Spinal cord (tissue), 10 donors: ENCODE data around the gene SEC61B. TPM values are rescaled to one million over a fixed set of nuclear protein-coding genes. Genes with fewer than 3 reads are reported as not detected.
A peak's percentile ranks its signal among the peaks of the same experiment; 100 is the strongest.

Experiments used
- DNase-seq, 6 donors: peaks; one replicate each; pipeline versions ENCODE4 v3.0.0 to v3.0.0-alpha.2; 2013 to 2015; ENCODE audit warnings: low spot score in 6 of 6, low read depth in 4 of 6
- H3K27ac ChIP-seq: one replicate; pipeline ENCODE4 v1.5.1; 2013; ENCODE audit warnings: low read depth, low read length, control low read depth
- H3K27me3 ChIP-seq: one replicate; pipeline ENCODE4 v1.6.1; 2013; ENCODE audit warnings: low read length; ENCODE audit not compliant: control insufficient read depth, insufficient read depth
- H3K36me3 ChIP-seq: one replicate; pipeline ENCODE4 v1.6.1; 2013; ENCODE audit warnings: low read length; ENCODE audit not compliant: control insufficient read depth, insufficient read depth
- H3K4me1 ChIP-seq: one replicate; pipeline ENCODE4 v1.6.1; 2013; ENCODE audit warnings: low read length; ENCODE audit not compliant: control insufficient read depth, insufficient read depth
- H3K4me3 ChIP-seq: one replicate; pipeline ENCODE4 v1.5.1; 2013; ENCODE audit warnings: low read depth, low read length, control low read depth
- H3K9me3 ChIP-seq: one replicate; pipeline ENCODE4 v1.6.1; 2013; ENCODE audit warnings: low read length; ENCODE audit not compliant: control insufficient read depth, insufficient read depth
- WGBS: methylation state at CpG from one replicate; pipeline ENCODE4 v1.1.5; 2013; ENCODE audit warnings: missing lambda C conversion rate; ENCODE audit not compliant: insufficient coverage; 5-methylcytosine and 5-hydroxymethylcytosine counted together
- long read RNA-seq, 4 donors: transcript quantifications; one replicate each; lab custom pipeline, GENCODE V29; 2026
- polyA plus RNA-seq, 2 donors: library from polyadenylated mRNA; unstranded; fragments of 120-200 nt; gene quantifications; one replicate each; pipeline ENCODE4 v1.2.1, GENCODE V29; 2013; ENCODE audit not compliant: insufficient read length in 2 of 2
- total RNA-seq, 2 donors: library from RNA; depleted of rRNA in 1 of 2; stranded (reverse); fragments of 120-200 nt in 1 of 2; fragments of >200 nt in 1 of 2; gene quantifications; one replicate each; pipeline versions ENCODE4 v1.2.3 to v1.2.4, GENCODE V29; 2013 to 2014
- donor health status: healthy.

Gene SEC61B
- total RNA-seq (100 to 1,000 TPM in 1 of 2 donors, 10 to 100 TPM in 1; 39.6 to 168 TPM), polyA plus RNA-seq (100 to 1,000 TPM; 125 to 134 TPM)
- long read RNA-seq, donor 1, transcript SEC61B-201 (4 exons, 545 nt) = major isoform, 190 of 209 reads
- long read RNA-seq, donor 1, partial matches to known transcripts = 16 of 209 reads
- long read RNA-seq, donor 1, other reads (novel, unspliced or antisense) = 0 of 209 reads
- long read RNA-seq, donor 2, transcript SEC61B-201 (4 exons, 545 nt) = major isoform, 68 of 75 reads
- long read RNA-seq, donor 2, partial matches to known transcripts = 5 of 75 reads
- long read RNA-seq, donor 2, other reads (novel, unspliced or antisense) = 0 of 75 reads
- long read RNA-seq, donor 3, transcript SEC61B-201 (4 exons, 545 nt) = major isoform, 100 of 109 reads
- long read RNA-seq, donor 3, partial matches to known transcripts = 7 of 109 reads
- long read RNA-seq, donor 3, other reads (novel, unspliced or antisense) = 0 of 109 reads
- long read RNA-seq, donor 4, transcript SEC61B-201 (4 exons, 545 nt) = major isoform, 295 of 343 reads
- long read RNA-seq, donor 4, partial matches to known transcripts = 47 of 343 reads
- long read RNA-seq, donor 4, other reads (novel, unspliced or antisense) = 0 of 343 reads

DNA sequence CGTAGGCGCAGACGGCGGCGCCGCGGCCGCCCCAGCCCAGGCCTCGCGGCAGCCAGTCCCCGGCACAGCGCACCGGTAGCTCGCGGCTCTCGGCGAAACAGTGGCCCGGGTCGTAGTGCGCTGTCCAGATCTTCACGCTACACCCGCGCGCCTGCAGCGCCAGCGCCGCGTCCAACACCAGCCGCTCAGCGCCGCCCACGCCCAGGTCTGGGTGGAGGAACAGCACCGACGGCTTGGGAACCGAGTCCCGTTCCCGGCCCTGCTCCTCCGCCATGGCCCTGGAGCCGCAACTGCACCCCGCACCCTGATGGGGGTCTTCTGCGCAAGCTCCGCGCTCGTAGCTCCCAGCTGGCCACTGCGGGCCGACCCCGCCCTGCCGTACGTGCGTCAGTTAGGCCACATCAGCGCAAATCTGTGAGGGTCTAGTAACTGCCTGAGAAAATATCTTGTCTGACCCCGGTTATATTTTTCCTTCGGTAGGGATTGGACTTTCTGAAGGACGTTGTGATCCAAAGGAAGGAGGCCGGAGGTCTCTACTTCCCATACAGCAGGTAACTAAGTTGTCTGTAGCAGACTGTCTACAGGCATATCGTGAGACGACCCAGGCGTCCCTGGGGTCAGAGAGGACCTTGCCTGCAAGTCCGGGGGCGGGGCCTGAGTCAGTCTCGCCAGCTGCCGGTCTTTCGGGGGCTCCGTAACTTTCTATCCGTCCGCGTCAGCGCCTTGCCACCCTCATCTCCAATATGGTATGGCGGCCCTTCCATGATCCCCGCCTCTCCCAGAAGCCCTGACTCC, at the start of gene SEC61B, which contains the start of gene ALG2:
TSS of gene SEC61B (plus strand) at position 662 of the 795 bp plus-strand sequence. CDS start at position 744, 82 bp downstream.
TSS of gene ALG2 (minus strand) at position 322 of the 795 bp plus-strand sequence. CDS start at position 274, 48 bp downstream.
- H3K27ac ChIP-seq = peak within 1 kb of the TSS; percentile 98
- peaks cover 3% of the 10 kb centered on the region for H3K36me3 ChIP-seq
- peak within 1 kb of the TSS; percentile 88 for H3K4me3 ChIP-seq
- H3K9me3 ChIP-seq = no peaks in the 10 kb centered on the region
- WGBS = under 1% methylated on average over 68 of the region's 70 CpGs
- DNase-seq = peak; percentile 86 to 99 (median 93)
- peaks cover 11% of the 10 kb centered on the region for H3K4me1 ChIP-seq
- no peaks in the 10 kb centered on the region for H3K27me3 ChIP-seq

DNA sequence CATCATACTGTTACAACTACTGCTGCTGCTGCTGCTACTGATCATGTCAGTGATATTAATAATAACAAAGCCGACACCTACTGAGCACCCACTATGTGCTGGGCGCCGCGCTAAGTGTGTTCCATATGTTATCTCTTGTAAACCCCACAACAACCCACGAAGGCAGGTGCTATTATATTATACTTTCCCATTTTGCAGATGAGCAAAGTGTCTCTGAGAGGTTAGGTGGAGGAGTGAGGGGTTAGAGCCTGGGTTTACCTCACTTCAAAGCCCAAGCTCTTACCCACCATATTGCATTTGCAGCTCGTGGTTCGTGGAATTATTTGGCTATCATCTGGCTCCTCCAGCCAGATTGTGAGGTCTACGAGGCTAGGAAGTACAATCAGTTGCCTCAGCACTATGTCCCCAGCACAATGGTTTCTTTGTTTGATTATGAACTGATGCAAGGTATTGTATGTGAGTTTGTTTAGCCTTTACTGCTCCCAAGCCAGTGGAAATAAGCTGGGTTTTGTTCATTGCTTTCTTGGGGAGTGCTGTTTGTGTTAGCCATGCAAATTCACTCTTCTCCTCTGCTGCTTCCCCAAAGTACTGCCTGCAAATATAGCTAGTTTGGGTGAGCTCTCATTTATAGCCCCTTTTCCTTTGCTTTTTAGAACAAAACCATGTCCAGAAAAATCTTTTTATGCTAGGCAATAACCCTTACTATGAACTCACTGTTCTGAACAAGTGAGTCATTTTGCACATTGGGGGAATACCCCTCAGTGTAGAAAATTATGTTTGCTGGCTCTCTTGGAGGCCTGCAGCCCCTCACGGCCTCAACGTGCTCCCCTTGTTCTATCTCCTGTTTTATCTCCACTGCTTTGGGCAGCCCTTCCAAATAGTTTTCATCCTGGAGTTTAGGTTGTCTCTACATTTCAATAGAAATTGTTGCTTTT, 48.2 kb upstream of the SEC61B start:
- H3K9me3 ChIP-seq = no peaks in the 10 kb centered on the region
- peaks cover 23% of the 10 kb centered on the region for H3K4me1 ChIP-seq
- H3K4me3 ChIP-seq = no peak overlapping the region
- peaks cover 18% of the 10 kb centered on the region for H3K27me3 ChIP-seq
- no peaks in the 10 kb centered on the region for H3K36me3 ChIP-seq
- 56% methylated on average over 3 of the region's 10 CpGs for WGBS
- DNase-seq = peak in 3 of 6 donors; percentile 4 to 48 (median 24)
- H3K27ac ChIP-seq = no peak overlapping the region

DNA sequence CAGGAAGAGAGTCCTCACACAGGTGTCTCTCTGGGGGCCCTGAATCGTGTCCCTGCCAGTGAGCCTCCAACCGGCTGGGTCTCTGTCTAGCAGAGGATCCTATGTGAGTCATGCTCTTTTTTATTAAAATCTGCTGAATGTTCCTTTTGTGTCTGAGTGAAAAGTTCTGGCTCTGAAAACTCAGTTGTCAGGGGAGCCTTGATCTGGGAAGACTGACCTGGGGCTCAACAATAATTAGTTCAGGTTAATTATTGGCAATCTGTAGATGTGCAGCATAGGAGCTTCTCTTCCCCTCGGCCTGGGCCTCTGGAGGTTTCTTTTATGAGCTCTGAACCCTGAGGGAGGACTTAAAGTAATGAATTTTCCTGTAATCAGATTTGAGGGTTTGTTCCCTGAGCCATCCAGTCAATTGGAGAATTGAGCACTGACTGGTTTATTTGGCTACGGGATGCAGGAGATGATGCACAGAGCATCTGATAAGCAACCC, 45.5 kb upstream of the SEC61B start:
- no peak overlapping the region for H3K27ac ChIP-seq
- H3K4me1 ChIP-seq = peaks cover 6% of the 10 kb centered on the region
- H3K4me3 ChIP-seq = no peak overlapping the region
- H3K36me3 ChIP-seq = no peaks in the 10 kb centered on the region
- H3K27me3 ChIP-seq = peaks cover 4% of the 10 kb centered on the region
- 26% methylated on average over 3 of the region's 4 CpGs for WGBS
- peak in 1 of 6 donors; percentile 65 for DNase-seq
- H3K9me3 ChIP-seq = no peaks in the 10 kb centered on the region

DNA sequence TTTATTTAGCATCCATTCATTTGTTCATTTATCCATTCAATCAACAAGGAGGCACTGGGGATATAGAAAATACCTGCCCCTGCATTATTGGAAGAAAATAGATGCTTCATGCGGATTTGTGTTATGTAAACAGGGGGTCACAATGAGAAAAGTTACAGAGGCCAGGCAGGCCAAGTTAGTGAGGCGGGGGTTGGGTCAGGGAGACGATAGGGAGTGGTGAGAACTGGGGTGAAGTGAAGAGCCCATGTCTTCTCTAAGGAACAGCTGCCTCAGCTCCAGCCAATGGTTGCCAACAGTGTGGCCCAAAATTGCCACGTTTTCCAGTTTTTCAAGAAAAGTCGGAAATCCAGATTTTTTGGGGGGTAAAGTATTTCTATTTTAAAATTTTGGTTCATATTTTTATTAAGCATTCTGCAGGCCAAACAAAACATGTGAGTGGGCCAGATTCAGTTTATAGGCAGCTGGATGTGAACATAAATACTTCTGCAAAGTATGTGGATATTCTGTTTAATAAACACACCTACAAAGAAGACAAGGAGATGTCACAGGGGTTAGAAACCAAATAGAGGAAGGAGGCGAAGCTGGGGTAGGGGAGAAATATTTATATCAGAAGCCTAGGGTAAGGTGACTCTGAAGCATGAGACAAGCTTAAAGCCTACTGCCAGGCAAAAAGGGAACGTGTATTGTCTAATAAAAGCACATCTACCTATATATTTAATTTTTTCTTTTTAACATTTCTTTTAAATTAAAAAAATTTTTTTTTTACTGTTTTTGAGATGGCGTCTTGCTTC, 44.3 kb upstream of the SEC61B start:
- no peaks in the 10 kb centered on the region for H3K36me3 ChIP-seq
- H3K4me1 ChIP-seq = peaks cover 6% of the 10 kb centered on the region
- no peaks in the 10 kb centered on the region for H3K27me3 ChIP-seq
- H3K4me3 ChIP-seq = no peak overlapping the region
- no peaks in the 10 kb centered on the region for H3K9me3 ChIP-seq
- DNase-seq = no peak
- H3K27ac ChIP-seq = no peak overlapping the region
- WGBS = 95% methylated on average over 4 of the region's 8 CpGs

DNA sequence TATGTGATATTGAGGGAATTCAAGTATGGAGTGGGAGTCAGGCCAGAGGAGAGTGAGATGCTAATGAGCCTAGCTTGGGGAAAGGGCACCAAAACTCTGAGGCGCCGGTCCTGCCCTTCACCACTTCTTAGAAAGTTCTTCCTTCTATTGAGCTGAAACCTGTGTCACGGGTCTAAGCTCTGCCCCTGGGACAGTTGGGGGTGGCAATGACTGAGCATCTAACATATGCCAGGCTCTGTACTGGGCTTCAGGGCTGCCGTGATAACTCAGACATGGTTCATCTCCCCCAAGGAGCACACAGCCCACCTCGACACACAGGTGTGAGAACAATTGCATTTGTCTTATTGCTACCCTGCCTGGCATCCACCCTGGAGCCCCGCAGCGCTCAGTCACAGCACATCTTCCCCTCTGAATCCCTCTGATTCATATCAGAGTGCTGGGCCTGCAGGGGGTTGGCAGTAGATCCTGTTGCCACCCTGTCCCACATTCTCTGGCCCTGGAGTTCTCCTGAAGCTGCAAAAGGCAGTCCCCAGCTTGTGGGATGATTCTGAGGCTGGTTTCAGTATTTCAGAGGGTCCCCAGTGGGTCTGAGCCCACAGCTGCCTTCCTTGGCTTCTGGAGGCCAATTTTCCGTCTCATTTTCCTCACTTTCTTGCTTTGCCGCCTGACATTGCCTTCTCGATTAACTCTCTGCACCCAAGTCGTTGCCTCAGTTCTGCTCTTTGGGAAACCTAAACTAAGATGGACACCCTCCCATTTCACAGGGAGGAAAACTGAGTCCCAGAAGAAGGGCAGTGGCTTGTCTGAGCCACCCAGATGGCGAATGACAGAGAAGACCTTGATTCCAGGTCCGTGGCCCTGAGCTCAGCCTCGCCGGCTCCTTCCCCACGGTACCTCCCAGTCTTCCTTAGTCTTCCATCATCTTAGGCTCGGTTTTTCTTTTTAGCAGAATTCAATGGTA, 42.9 kb upstream of the SEC61B start:
- 88% methylated on average over 15 of the region's 17 CpGs for WGBS
- Histone ChIP-seq H3K27me3 (peaks cover 4% of the 10 kb centered on the region), H3K9me3 (no peaks in the 10 kb centered on the region), H3K27ac (no peak overlapping the region), H3K36me3 (no peaks in the 10 kb centered on the region), H3K4me1 (peaks cover 8% of the 10 kb centered on the region), H3K4me3 (no peak overlapping the region)
- no peak for DNase-seq

DNA sequence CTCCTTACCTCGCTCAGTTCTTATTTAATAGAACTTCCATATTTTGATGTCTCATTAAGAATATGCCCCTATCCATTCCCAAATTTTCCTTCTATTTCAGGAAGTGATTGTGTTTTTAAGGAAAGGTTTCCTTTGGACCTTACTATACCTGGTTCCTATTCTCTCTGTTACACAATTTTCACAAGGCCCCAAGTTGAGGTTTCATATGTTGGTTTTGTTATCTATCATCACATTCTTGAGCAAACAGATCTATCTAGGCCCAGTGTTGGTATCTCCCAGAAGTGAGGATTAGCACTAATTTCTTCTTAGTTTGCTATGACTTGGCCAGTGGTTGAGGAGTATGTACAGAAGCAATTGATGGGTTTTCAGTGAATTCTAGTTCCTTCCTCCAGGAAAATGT, 41.9 kb upstream of the SEC61B start:
- no CpG with 5 or more reads among the region's 1 CpG for WGBS
- Histone ChIP-seq H3K4me1 (peaks cover 13% of the 10 kb centered on the region), H3K36me3 (no peaks in the 10 kb centered on the region), H3K27me3 (peaks cover 4% of the 10 kb centered on the region), H3K9me3 (no peaks in the 10 kb centered on the region), H3K27ac (no peak overlapping the region), H3K4me3 (no peak overlapping the region)
- DNase-seq = no peak

DNA sequence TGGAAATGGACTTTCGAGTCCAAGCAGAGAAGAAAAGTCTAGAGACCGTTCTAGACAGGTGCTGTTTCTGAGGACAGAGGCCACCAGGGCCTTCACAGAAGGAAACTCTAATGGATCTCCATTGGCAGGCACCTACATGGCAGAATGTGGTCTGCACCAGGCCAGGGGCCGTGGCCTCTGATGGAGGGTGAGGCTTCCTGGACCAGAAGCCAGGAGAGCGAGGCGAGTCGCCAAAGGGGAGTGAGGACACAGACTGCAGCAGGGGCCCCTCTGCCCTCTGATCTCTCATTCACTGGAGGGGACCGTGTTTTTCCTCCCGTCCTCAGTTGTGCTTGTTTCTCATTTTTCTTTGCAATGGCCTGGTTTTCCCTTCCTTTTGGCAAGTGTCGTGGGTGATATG, 41.4 kb upstream of the SEC61B start:
- 93% methylated on average over 6 of the region's 9 CpGs for WGBS
- H3K4me1 ChIP-seq = peaks cover 13% of the 10 kb centered on the region
- H3K4me3 ChIP-seq = no peak overlapping the region

More for the DNA sequence above, 41.4 kb upstream of the SEC61B start:
- Histone ChIP-seq H3K36me3 (no peaks in the 10 kb centered on the region), H3K27ac (no peak overlapping the region), H3K9me3 (no peaks in the 10 kb centered on the region), H3K27me3 (peaks cover 4% of the 10 kb centered on the region)
- no peak for DNase-seq
